Liver (tissue), 9 donors: ENCODE data around the gene LEMD1. TPM values are rescaled to one million over a fixed set of nuclear protein-coding genes. Genes with fewer than 3 reads are reported as not detected.

Source experiments
- DNase-seq: peaks from one replicate; pipeline ENCODE4 v3.0.0-alpha.2; 2017; ENCODE audit warnings: low spot score
- H3K27ac ChIP-seq, 2 donors: one replicate each; pipeline ENCODE4 v1.7.0; 2013; ENCODE audit warnings: inconsistent platforms in 2 of 2, low read length in 2 of 2, control low read depth in 1 of 2, low read depth in 1 of 2, mild to moderate bottlenecking in 1 of 2
- H3K27me3 ChIP-seq, 4 donors: one replicate each; pipeline versions ENCODE4 v1.6.1 to v1.7.0; 2013; ENCODE audit warnings: low read length in 3 of 4, inconsistent platforms in 1 of 4, mild to moderate bottlenecking in 1 of 4, moderate library complexity in 1 of 4; ENCODE audit not compliant: control insufficient read depth in 4 of 4, insufficient read depth in 4 of 4
- H3K36me3 ChIP-seq, 4 donors: one replicate each; pipeline versions ENCODE4 v1.6.1 to v1.7.0; 2013; ENCODE audit warnings: low read length in 3 of 4, mild to moderate bottlenecking in 3 of 4, low read depth in 1 of 4, moderate library complexity in 1 of 4; ENCODE audit not compliant: control insufficient read depth in 4 of 4, insufficient read depth in 3 of 4
- H3K4me1 ChIP-seq, 4 donors: one replicate each; pipeline versions ENCODE4 v1.6.1 to v1.7.0; 2013; ENCODE audit warnings: low read length in 3 of 4, mild to moderate bottlenecking in 3 of 4, moderate library complexity in 1 of 4; ENCODE audit not compliant: control insufficient read depth in 4 of 4, insufficient read depth in 4 of 4
- H3K4me3 ChIP-seq, 3 donors: one replicate each; pipeline versions ENCODE4 v1.6.1 to v1.7.0; 2013; ENCODE audit warnings: low read length in 3 of 3, control low read depth in 1 of 3, low read depth in 1 of 3, mild to moderate bottlenecking in 1 of 3
- H3K9ac ChIP-seq, 2 donors: one replicate each; pipeline ENCODE4 v1.7.0; 2013; ENCODE audit warnings: low read length in 2 of 2, mild to moderate bottlenecking in 2 of 2, moderate library complexity in 2 of 2, control low read depth in 1 of 2, low read depth in 1 of 2
- H3K9me3 ChIP-seq, 4 donors: one replicate each; pipeline versions ENCODE4 v1.6.1 to v1.7.0; 2013; ENCODE audit warnings: low read length in 3 of 4; ENCODE audit not compliant: control insufficient read depth in 4 of 4
- ATF3 ChIP-seq: IDR thresholded peaks from 2 replicates; pipeline ENCODE4 v1.6.1; 2016; ENCODE audit warnings: antibody characterized with exemption
- CTCF ChIP-seq: fragments of 150-350 bp; IDR thresholded peaks from 2 replicates; pipeline ENCODE4 v1.5.1; 2017; ENCODE audit warnings: improper control_type of control experiment, low read depth, low read length; ENCODE audit not compliant: missing input control
- FOXA1 ChIP-seq: IDR thresholded peaks from 2 replicates; pipeline ENCODE4 v1.6.1; 2016; ENCODE audit warnings: antibody characterized with exemption
- FOXA2 ChIP-seq: IDR thresholded peaks from 2 replicates; pipeline ENCODE4 v1.6.1; 2016; ENCODE audit warnings: antibody characterized with exemption
- GABPA ChIP-seq, 2 donors: IDR thresholded peaks in 1 of 2; conservative IDR thresholded peaks in 1 of 2; 2 replicates each; pipeline ENCODE4 v1.6.1; 2016; ENCODE audit warnings: antibody characterized with exemption in 2 of 2, mild to moderate bottlenecking in 1 of 2, moderate library complexity in 1 of 2
- HNF4A ChIP-seq, 2 donors: conservative IDR thresholded peaks; 2 replicates each; pipeline ENCODE4 v1.6.1; 2016; ENCODE audit warnings: antibody characterized with exemption in 2 of 2, mild to moderate bottlenecking in 2 of 2
- HNF4G ChIP-seq: IDR thresholded peaks from 2 replicates; pipeline ENCODE4 v1.6.1; 2016; ENCODE audit warnings: antibody characterized with exemption
- MAX ChIP-seq: IDR thresholded peaks from 2 replicates; pipeline ENCODE4 v1.6.1; 2016; ENCODE audit warnings: antibody characterized with exemption
- NR2F2 ChIP-seq: IDR thresholded peaks from 2 replicates; pipeline ENCODE4 v1.6.1; 2016; ENCODE audit warnings: antibody characterized with exemption
- RAD21 ChIP-seq, 2 donors: IDR thresholded peaks; 2 replicates each; pipeline ENCODE4 v1.6.1; 2016; ENCODE audit warnings: antibody characterized with exemption in 2 of 2, mild to moderate bottlenecking in 2 of 2
- REST ChIP-seq: IDR thresholded peaks from 2 replicates; pipeline ENCODE4 v1.6.1; 2016; ENCODE audit warnings: antibody characterized with exemption, mild to moderate bottlenecking
- RXRA ChIP-seq, 2 donors: IDR thresholded peaks; 2 replicates each; pipeline ENCODE4 v1.6.1; 2017 to 2018; ENCODE audit warnings: antibody characterized with exemption in 2 of 2, mild to moderate bottlenecking in 1 of 2
- SP1 ChIP-seq: IDR thresholded peaks from 2 replicates; pipeline ENCODE4 v1.6.1; 2018; ENCODE audit warnings: antibody characterized with exemption, mild to moderate bottlenecking
- TAF1 ChIP-seq: conservative IDR thresholded peaks from 2 replicates; pipeline ENCODE4 v1.6.1; 2016; ENCODE audit warnings: antibody characterized with exemption, mild to moderate bottlenecking
- YY1 ChIP-seq: IDR thresholded peaks from 2 replicates; pipeline ENCODE4 v1.6.1; 2016; ENCODE audit warnings: antibody characterized with exemption, mild to moderate bottlenecking
- ZBTB33 ChIP-seq: IDR thresholded peaks from 2 replicates; pipeline ENCODE4 v1.6.1; 2016; ENCODE audit warnings: antibody characterized with exemption
- WGBS: extraction: QIAGEN DNeasy Blood & Tissue Kit; methylation state at CpG from one replicate; pipeline ENCODE4 v1.1.7; 2013; 5-methylcytosine and 5-hydroxymethylcytosine counted together
- polyA plus RNA-seq, 2 donors: library from polyadenylated mRNA; stranded (reverse) in 1 of 2; unstranded in 1 of 2; fragments of 200-250 nt in 1 of 2; fragments of >200 nt in 1 of 2; fragmentation: Nextera tagmentation in 1 of 2; extraction: Ambion mirVana in 1 of 2; gene quantifications; one replicate each; pipeline versions ENCODE4 v1.2.1 to v1.2.3, GENCODE V29; 2013 to 2015
- total RNA-seq, 2 donors: library from RNA; depleted of rRNA; stranded (reverse); fragments of >200 nt; gene quantifications; one replicate each; pipeline ENCODE4 v1.2.3, GENCODE V29; 2014
- donor health status: healthy.
- donor health status: healthy.
- donor health status: healthy.
- donor health status: healthy.
- donor health status: healthy.

Gene LEMD1
- total and polyA plus RNA-seq, 4 donors, result not detected

GRCh38 chr1:205456383-205456867, 34.6 kb upstream of the LEMD1 start:
- H3K9ac ChIP-seq, result no peak overlapping the region
- no peaks in the 10 kb centered on the region for H3K36me3 ChIP-seq
- no peak for DNase-seq
- peaks cover 7 to 18% (median 13%) of the 10 kb centered on the region in 4 donors for H3K27me3 ChIP-seq
- H3K9me3 ChIP-seq, result no peaks in the 10 kb centered on the region
- H3K4me3 ChIP-seq, result peak overlapping the region in 1 of 3 donors; percentile 9
- H3K27ac ChIP-seq, result no peak overlapping the region
- no peak for TF ChIP-seq YY1
- TF ChIP-seq RXRA (IDR thresholded peaks at IDR 0.05), result no peak
- no peak for TF ChIP-seq NR2F2
- no peak for TF ChIP-seq HNF4A (conservative IDR thresholded peaks at IDR 0.05)
- no peak for TF ChIP-seq GABPA (IDR thresholded peaks at IDR 0.05 in 1 of 2, conservative IDR thresholded peaks at IDR 0.05 in 1 of 2)
- TF ChIP-seq CTCF, result no peak
- no peak for TF ChIP-seq ATF3
- TF ChIP-seq FOXA2, result no peak
- no peak for TF ChIP-seq MAX
- TF ChIP-seq TAF1, result no peak
- TF ChIP-seq HNF4G, result no peak
- no peak for TF ChIP-seq SP1
- no peak for TF ChIP-seq REST
- H3K4me1 ChIP-seq, result peaks cover 0 to 14% (median 9%) of the 10 kb centered on the region in 4 donors
- WGBS, result 3% methylated on average over 47 of the region's 47 CpGs

GRCh38 chr1:205455581-205456382, 33.9 kb upstream of the LEMD1 start, which contains the start of gene BLACAT1:
BLACAT1 (minus strand) TSS chr1:205456045.
- no peak for TF ChIP-seq YY1
- no peak for TF ChIP-seq RXRA (IDR thresholded peaks at IDR 0.05)
- TF ChIP-seq FOXA2, result no peak
- no peak for TF ChIP-seq SP1
- TF ChIP-seq HNF4G, result no peak
- no peak for TF ChIP-seq REST
- TF ChIP-seq ZBTB33, result no peak
- no peak for TF ChIP-seq GABPA (IDR thresholded peaks at IDR 0.05 in 1 of 2, conservative IDR thresholded peaks at IDR 0.05 in 1 of 2)
- no peak for TF ChIP-seq NR2F2
- no peak for TF ChIP-seq FOXA1
- no peak for TF ChIP-seq RAD21 (IDR thresholded peaks at IDR 0.05)
- TF ChIP-seq TAF1, result no peak
- no peak for TF ChIP-seq MAX
- H3K27ac ChIP-seq, result no peak within 1 kb of the TSS
- DNase-seq, result no peak
- H3K9ac ChIP-seq, result no peak within 1 kb of the TSS
- H3K27me3 ChIP-seq, result peaks cover 7 to 18% (median 13%) of the 10 kb centered on the region in 4 donors
- WGBS, result 4% methylated on average over 53 of the region's 53 CpGs
- peak within 1 kb of the TSS in 1 of 3 donors; percentile 9 for H3K4me3 ChIP-seq
- H3K9me3 ChIP-seq, result no peaks in the 10 kb centered on the region
- peaks cover 0 to 14% (median 9%) of the 10 kb centered on the region in 4 donors for H3K4me1 ChIP-seq
- H3K36me3 ChIP-seq, result no peaks in the 10 kb centered on the region
